Raji (cell line): Measurements from ENCODE around the gene UBE2N.

Source experiments
- POLR2A ChIP-seq: IDR thresholded peaks from 2 replicates; pipeline ENCODE4 v1.6.1; 2011; ENCODE audit warnings: low read depth, low read length, control low read depth; ENCODE audit not compliant: insufficient read depth

UBE2N gene, protein sequence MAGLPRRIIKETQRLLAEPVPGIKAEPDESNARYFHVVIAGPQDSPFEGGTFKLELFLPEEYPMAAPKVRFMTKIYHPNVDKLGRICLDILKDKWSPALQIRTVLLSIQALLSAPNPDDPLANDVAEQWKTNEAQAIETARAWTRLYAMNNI

DNA sequence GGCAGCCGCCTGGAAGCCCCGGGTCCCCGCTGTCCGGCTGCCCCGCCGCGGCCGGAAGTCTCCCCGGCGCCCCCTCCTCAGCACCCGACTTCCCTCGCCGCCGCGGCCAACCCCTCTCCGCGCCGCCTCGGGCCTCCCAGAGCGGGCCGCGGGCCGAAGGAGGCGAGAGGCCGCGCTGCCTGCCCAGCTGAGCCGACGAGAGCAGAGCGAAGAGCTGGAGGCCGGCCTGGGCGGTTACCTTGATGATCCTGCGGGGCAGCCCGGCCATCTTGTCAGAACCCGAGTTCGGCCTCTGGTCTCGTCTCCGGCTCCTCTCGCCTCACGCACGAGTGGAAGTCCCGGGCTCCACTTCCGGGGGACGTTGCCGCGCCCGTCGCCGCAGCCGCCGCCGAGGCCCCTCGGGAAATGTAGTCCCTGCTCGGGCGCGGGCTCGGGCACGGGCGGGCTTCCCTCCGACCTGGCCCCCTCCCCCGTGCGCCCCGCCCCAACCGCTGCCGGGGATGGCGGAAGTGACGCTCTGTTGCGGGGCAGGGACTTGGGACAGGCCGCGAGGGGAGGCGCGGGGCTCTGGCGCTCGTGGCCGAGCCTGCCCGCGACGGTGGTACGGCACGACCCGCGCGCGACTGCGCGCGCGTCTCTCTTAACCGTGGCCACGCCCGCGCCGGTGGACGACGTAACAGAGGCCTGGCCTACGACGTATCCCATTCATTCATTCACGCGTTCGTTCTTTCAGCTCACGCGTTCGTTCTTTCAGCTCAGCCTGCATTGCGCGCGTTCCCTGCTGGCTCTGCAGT is at the start of gene UBE2N:
Gene UBE2N (minus strand): TSS at position 331 of the 794 bp plus-strand sequence. CDS start 63 bp downstream, at position 268.
- TF ChIP-seq POLR2A: peak; percentile 93

DNA sequence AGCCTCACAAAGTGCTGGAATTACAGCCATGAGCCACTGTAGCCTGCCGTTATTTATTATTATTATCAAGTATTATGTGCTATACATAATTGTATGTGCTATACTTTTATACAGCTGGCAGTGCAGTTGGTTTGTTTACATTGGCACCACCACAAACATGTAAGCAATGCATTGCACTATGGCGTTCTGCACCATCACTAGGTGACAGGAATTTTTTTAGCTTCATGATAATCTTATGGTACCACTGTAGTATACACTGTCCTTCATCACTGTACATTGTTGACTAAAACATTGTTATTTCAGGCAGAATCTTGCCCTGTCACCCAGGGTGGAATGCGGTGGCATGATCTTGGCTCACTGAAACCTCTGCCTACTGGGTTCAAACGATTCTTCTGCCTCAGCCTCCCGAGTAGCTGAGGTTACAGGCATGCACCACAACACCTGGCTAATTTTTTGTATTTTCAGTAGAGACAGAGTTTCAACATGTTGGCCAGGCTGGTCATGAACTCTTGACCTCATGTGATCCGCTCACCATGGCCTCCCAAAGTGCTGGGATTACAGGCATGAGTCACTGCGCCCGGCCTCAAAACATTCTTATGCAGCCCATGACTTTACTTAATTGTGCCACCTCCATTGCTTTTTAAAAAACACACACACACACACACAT is 42.7 kb upstream of the UBE2N start:
- no peak for TF ChIP-seq POLR2A

DNA sequence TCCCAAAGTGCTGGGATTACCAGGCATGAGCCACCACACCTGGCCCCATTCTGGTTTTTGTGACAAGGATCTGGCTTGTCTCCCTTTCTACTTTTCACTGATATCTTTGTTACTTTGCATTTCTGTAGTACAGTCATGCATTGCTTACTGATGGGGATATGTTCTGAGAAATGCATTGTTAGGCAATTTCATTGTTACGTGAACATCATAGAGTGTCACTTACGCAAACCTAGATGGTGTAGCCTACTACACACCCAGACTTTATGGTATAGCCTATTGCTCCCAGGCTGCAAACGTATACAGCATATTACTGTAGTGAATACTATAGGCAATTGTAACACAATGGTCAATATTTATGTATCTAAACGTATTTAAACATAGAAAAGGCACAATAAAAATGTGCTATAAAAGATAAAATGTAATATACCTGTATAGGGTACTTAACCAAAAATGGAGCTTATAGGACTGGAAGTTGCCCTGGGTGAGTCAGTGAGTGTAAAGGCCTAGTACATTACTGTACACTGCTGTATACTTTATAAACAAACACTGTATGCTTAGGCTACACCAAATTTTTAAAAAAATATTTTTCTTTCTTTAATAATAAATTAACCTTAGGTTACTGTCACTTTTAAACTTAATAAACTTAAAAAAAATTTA is 41.5 kb upstream of the UBE2N start:
- TF ChIP-seq POLR2A: no peak

DNA sequence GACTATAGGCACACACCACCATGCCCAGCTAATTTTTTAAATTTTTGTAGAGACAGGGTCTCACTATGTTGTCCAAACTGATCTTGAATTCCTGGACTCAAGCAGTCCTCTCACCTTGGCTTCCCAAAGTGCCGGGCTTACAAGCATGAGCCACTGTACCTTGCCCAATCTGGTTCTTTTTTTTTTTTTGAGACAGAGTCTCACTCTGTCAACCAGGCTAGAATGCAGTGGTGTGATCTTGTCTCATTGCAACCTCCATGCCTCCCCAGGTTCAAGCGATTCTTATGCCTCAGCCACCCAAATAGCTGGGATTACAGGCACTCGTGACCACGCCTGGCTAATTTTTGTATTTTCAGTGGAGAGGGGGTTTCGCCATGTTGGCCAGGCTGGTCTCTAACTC is 41.0 kb upstream of the UBE2N start:
- TF ChIP-seq POLR2A: no peak

DNA sequence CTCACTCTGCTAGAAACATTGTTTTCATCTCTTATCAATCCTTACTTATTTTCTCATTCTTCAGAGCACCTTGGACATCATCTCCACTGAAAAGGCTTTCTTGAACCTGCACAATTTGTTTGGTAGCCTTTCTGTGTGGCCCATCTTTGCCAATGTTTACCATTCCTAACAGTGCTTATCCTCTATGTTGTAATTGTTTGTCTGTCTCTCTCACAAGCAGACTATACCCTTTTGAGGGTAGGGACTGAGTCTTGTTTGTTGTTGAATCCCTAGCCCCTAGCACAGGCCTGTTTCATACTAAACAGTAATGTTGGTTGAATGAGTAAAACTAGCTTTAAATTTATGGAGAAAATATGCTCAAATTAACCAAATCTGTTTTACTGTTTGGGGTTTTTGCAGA is 34.8 kb upstream of the UBE2N start:
- no peak for TF ChIP-seq POLR2A

DNA sequence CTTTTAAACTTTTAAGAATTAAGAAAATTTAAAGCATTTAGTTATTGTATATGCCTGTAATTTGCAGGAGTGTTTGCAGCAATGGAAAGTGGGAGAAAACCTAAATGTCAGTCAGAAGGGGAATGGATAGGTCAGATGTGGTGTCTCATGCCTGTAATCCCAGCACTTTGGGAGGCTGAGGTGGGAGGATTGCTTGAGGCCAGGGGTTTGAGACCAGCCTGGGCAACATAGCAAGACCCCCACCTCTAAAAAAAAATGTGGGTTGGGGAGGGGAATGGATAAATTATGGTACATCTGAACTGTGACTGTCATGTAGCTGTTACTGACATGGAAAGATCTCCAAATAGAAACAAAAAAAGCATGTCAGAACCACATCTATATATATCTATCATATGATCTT is 27.6 kb upstream of the UBE2N start:
- no peak for TF ChIP-seq POLR2A

DNA sequence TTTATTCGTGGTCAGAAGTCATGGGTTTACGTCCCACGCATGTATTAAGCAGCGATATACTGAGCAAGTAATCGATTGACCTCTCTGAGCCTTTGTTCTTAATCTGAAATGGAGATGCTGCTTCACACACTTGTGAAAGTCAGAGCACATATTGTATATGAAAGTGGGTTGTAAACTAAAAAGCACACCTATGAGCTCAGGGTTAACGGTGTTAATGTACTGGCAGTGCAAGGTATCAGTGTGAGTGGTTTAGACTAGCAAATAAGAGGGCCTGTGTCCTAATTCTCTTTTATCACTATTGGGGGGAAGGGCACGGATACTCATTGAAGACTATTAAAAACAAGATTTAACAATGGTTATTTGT is 26.2 kb upstream of the UBE2N start:
- TF ChIP-seq POLR2A: no peak

DNA sequence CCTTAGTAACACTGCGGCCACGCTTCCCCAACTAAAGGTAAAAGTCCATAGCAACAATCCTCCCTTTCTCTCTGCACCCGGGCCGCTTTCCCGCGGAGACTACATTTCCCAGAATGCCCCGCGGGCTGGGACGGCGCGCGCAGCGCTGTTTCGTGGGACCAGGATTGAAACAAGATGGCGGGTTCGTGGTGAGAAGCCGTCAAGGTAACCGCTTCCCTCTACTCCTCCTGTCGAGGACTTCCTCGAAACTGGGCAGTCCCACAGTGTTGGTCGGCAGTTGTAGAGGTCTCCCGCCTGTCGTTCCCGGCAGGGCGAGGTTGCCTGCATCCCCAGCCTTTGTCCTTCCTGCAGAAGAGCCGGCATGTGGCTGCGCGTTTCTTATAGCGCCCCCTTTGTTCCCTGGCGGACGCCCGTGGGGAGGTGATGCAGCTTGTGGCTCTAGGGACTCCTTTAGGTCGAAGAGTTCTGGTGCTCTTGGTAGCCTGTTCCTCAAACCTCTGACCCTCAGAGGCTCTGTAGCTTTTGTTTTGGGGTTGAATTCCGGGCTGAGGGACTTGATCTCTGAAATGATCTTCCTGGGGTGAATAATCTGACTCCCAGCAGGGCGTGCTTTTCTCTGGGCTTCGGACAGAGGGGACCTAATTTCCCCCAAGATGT is 25.7 kb upstream of the UBE2N start, which contains the start of gene MRPL42:
Gene MRPL42 (plus strand): TSS at position 164 of the 657 bp plus-strand sequence. CDS start 1,772 bp downstream, outside the sequence.
- TF ChIP-seq POLR2A: peak; percentile 95

DNA sequence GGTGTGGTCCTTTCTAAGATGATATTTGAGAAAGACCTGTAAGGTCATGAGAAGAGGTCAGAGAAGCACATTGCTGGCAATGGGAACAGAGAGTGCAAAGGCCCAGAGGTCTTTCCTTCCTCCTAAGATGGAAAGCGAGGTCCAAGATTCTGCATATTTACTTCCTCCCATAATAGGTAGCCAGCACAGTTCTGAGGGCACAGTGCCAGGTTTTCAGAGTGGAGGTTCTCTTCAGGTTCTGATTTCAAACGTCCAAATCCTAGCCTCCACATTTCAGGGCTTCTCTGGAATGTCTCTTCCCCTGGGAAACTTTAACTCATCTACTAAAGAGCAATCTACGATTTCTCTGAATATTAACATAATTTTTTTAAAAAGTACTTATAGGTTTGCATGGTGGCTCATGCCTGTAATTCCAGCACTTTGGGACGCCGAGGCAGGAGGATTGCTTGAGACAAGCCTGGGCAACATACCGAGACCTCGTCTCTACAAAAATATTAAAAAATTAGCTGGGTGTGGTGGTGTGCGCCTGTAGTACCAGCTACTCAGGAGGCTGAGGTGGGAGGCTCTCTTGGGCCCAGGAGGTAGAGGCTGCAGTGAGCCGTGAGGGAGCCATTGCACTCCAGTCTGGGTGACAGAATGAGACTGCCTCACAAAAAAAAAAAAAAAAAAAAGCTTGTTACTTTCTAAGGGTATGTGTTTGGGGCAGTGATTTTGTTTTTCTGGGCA is 25.0 kb upstream of the UBE2N start:
- TF ChIP-seq POLR2A: no peak

DNA sequence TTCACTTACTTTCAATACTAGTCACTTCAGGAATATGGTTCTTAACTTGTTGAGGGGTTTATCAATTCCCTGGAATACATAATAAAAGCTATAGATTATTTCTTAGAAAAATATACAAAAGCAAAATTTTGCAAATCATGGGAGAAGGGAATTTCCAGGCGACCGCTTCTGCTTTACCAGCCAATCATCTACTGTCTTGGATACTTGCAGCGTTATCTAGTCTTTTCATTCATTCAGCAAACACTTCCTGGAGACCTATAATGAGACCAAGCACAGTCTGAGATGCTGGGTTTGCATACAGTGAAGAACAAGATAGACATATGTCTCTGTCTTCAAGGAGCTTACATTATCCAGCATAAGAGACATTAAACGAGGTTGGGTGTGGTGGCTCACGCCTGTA is 24.1 kb upstream of the UBE2N start:
- no peak for TF ChIP-seq POLR2A

DNA sequence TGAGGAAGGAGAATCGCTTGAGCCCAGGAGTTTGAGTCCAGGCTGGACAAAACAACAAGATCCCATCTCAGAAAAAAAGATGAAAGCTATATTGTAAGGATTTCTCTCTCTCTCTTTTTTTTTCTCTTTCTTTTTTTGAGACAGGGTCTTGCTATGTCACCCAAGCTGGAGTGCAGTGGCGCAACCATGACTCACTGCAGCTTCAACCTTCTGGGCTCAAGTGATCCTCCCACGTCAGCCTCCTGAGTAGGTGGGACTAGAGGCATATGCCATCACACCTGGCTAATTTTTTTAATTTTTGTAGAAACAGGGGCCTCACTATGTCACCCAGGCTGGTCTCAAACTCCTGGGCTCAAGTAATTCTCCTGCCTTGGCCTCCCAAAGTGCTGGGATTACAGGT is 19.8 kb upstream of the UBE2N start:
- no peak for TF ChIP-seq POLR2A

DNA sequence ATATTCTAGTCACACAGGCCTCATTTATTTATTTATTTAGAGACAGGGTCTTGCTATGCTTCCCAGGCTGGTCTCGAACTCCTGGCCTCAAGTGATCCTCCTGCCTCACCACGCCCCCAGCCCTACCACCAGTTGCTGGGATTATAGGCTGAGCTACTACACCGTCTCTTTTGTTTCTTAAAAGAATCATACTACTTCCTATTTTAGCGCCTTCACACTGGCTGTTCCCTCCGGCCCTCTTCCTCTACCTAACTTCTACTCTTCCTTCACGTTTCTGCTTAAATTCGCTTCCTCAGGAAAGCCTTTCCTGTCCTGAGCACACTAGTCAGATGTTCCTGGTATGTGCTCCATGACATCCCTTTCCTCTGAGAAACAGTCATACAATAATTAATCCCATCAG is 19.2 kb upstream of the UBE2N start:
- TF ChIP-seq POLR2A: no peak

DNA sequence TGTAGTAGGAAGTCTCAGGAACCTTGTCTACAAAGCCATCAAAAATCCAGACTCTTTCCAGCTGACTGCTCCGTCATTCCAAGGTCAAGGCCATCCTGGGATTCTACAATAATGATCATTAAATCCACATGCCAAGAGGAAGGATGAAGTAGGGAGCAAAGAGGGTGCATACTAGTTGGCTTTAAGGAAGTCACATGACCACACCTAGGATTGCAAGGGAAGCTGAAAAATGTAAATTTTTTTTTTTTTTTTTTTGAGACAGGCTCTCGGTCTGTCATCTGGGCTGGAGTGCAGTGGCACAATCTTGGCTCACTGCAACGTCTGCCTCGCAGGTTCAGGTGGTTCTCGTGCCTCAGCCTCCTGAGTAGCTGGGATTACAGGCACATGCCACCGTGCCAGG is 18.3 kb upstream of the UBE2N start:
- TF ChIP-seq POLR2A: no peak

DNA sequence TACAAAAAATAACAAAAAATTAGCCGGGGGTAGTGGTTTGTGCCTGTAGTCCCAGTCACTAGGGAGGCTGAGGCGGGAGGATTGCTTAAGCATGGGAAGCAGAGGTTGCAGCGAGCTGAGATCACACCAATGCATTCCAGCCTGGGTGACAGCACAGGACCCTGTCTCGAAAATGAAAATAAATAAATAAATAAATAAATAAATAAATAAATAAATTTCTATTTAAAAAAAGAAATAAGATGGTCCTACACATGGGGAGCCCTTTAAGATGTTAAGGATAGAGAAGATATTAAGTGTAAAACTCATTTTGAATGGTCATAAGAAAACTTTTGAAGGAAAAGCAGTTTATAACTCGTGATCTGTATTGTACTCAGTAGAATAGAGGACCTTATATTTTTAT is 17.4 kb upstream of the UBE2N start:
- no peak for TF ChIP-seq POLR2A

DNA sequence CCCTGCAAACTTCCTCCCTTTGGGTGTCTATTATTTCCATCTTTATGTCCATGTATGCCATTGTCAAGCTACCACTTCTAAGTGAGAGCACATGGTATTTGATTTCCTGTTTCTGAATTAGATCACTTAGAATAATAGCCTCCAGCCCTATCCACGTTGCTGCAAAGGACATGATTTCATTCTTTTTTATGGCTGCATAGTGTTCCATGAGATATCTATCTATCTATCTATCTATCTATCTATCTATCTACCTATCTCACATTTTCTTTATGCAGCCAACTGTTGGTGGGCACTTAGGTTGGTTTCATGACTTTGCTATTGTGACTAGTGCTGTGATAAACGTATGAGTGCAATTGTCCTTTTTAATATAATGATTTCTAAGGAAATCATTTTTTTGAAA is 14.3 kb upstream of the UBE2N start:
- TF ChIP-seq POLR2A: no peak

DNA sequence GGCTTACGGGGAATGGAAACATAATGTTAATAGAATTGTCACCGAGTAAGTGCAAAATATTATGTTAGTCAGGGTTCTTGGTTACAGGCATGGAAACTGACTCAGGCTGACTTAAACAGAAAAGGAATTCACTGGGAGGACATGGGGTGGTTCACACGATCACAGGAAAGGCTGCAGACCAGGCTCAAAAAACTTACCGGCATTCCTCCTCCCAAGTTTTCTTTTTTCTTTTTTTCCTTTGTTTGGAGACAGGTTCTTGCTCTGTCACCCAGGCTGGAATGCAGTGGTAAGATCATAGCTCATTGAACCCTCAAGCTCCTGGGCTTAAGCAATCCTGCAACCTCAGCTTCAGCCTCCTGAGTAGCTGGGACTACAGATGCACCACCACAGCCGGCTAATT is 11.9 kb upstream of the UBE2N start:
- no peak for TF ChIP-seq POLR2A
